AG09309 (cell line): ENCODE results near the gene OR8J3.
"Not testable (repeated sequence)": the region's sequence is repeated elsewhere in the genome, so short reads cannot be mapped to it uniquely, and the experiment has no call there.

ENCODE experiments used
- DNase-seq: peaks from one replicate; pipeline ENCODE4 v3.0.0-alpha.2; 2010; ENCODE audit warnings: low read depth
- H3K4me3 ChIP-seq: 2 replicates; pipeline ENCODE4 v1.5.1; 2011; ENCODE audit warnings: mild to moderate bottlenecking, low read depth, low read length, moderate library complexity; ENCODE audit not compliant: control insufficient read depth
- CTCF ChIP-seq: IDR thresholded peaks from 2 replicates; pipeline ENCODE4 v1.5.1; 2011; ENCODE audit warnings: mild to moderate bottlenecking, low read depth, low read length, inconsistent platforms; ENCODE audit not compliant: insufficient read depth, control insufficient read depth; ENCODE audit errors: missing control alignments

The OR8J3 gene

GRCh38 chr11:56160217-56160616, 20.2 kb upstream of the OR8J3 start, which contains the start of gene OR8K5:
Gene OR8K5, minus strand, starts transcription at chr11:56160317. Its CDS starts 0 bp downstream, at chr11:56160317.
- no peak within 1 kb of the TSS for H3K4me3 ChIP-seq
- no peak for TF ChIP-seq CTCF
- DNase-seq, result no peak

GRCh38 chr11:56152333-56152732, 12.3 kb upstream of the OR8J3 start:
- no peak for DNase-seq
- no peak for TF ChIP-seq CTCF

GRCh38 chr11:56151376-56151775, 11.4 kb upstream of the OR8J3 start:
- no peak for DNase-seq
- no peak overlapping the region for H3K4me3 ChIP-seq
- no peak for TF ChIP-seq CTCF

More at GRCh38 chr11:56152333-56152732, 12.3 kb upstream of the OR8J3 start:
- no peak overlapping the region for H3K4me3 ChIP-seq

- H3K4me3 ChIP-seq, DNase-seq: not testable (repeated sequence)
These were observed 3.7 kb upstream of the OR8J3 start for GRCh38 chr11:56143681-56144080.

- no peak within 1 kb of the TSS for H3K4me3 ChIP-seq
- TF ChIP-seq CTCF, result no peak
- no peak for DNase-seq
These were observed 17.9 kb downstream of the OR8J3 start, which contains the start of gene OR8H3 for GRCh38 chr11:56122073-56122472. Gene OR8H3, plus strand, starts transcription at chr11:56122373. Its CDS starts 0 bp downstream, at chr11:56122373.

- no peak within 1 kb of the TSS for H3K4me3 ChIP-seq
- no peak for DNase-seq
- TF ChIP-seq CTCF, result no peak
These were observed 36.7 kb downstream of the OR8J3 start, which contains the start of gene OR8H2 for GRCh38 chr11:56103210-56103737. Gene OR8H2, plus strand, starts transcription at chr11:56103687. Its CDS starts 1,356 bp downstream, at chr11:56105043.

- no peak for DNase-seq
- no peak within 1 kb of the TSS for H3K4me3 ChIP-seq
- no peak for TF ChIP-seq CTCF
These were observed 47.0 kb downstream of the OR8J3 start, which contains the start of gene OR8I2 for GRCh38 chr11:56093008-56093407. Gene OR8I2, plus strand, starts transcription at chr11:56093308. Its CDS starts 0 bp downstream, at chr11:56093308.
